H1 (cell line): ENCODE measurements around the gene NDUFS8. TPM values are rescaled to one million over a fixed set of nuclear protein-coding genes. Genes with fewer than 3 reads are reported as not detected.

ENCODE experiments used
- CTCF ChIA-PET: fragments of 300-600 bp; sonication (Branson Sonifier 250); formaldehyde crosslinking; loops from one replicate; lab custom pipeline; 2021; ENCODE audit not compliant: partially characterized antibody; lab: Charles Lee
- POLR2A ChIA-PET: fragments of 300-600 bp; sonication (Branson Sonifier 250); formaldehyde crosslinking; loops from one replicate; lab custom pipeline; 2021; ENCODE audit warnings: inconsistent platforms; ENCODE audit not compliant: partially characterized antibody; lab: Charles Lee
- DNase-seq, 2 experiments: peaks; one replicate each; pipeline versions ENCODE4 v3.0.0 to v3.0.0-alpha.2; 2010 to 2022; ENCODE audit warnings: low spot score in 2 of 2, low read depth in 1 of 2, mixed read lengths in 1 of 2
- FAIRE-seq: peaks from 2 replicates; lab custom pipeline; 2011; peaks lifted over from hg19 to GRCh38; lab: Jason Lieb, UNC
- H2AFZ ChIP-seq: 2 replicates; pipeline ENCODE4 v1.8.1; 2012; ENCODE audit warnings: low read length, inconsistent platforms
- H2AK5ac ChIP-seq: 2 replicates; pipeline ENCODE4 v1.6.1; 2013; ENCODE audit warnings: low read depth, low read length
- H2BK120ac ChIP-seq: replicated peaks from 2 replicates; pipeline ENCODE3; 2013; ENCODE audit warnings: low read depth, low read length, inconsistent platforms
- H2BK12ac ChIP-seq: 2 replicates; pipeline ENCODE4 v1.6.1; 2013; ENCODE audit warnings: low read depth, low read length
- H2BK15ac ChIP-seq: 2 replicates; pipeline ENCODE4 v1.6.1; 2013; ENCODE audit warnings: low read length
- H2BK20ac ChIP-seq: 2 replicates; pipeline ENCODE4 v1.6.1; 2013; ENCODE audit warnings: low read length
- H2BK5ac ChIP-seq: 2 replicates; pipeline ENCODE4 v1.6.1; 2013; ENCODE audit warnings: low read depth, low read length
- H3K14ac ChIP-seq: 2 replicates; pipeline ENCODE4 v1.6.1; 2013; ENCODE audit warnings: inconsistent platforms; ENCODE audit not compliant: insufficient read length
- H3K18ac ChIP-seq: 2 replicates; pipeline ENCODE4 v1.6.1; 2013; ENCODE audit warnings: low read length; ENCODE audit errors: extremely low read depth
- H3K23ac ChIP-seq: 2 replicates; pipeline ENCODE4 v1.6.1; 2013; ENCODE audit warnings: inconsistent platforms; ENCODE audit not compliant: insufficient read length
- H3K23me2 ChIP-seq: 2 replicates; pipeline ENCODE4 v1.6.1; 2013; ENCODE audit warnings: low read depth, low read length
- H3K27ac ChIP-seq: 2 replicates; pipeline ENCODE4 v1.6.1; 2011; ENCODE audit warnings: low read depth, low read length, inconsistent platforms
- H3K27me3 ChIP-seq, 4 experiments: replicated peaks in 1 of 4; 1 replicate in 1 of 4; 2 replicates in 3 of 4; pipeline versions ENCODE4 v1.6.1 to v1.8.1; 2011 to 2013; ENCODE audit warnings: low read length in 3 of 4, mild to moderate bottlenecking in 3 of 4, inconsistent platforms in 2 of 4, mixed read lengths in 2 of 4, moderate library complexity in 1 of 4; ENCODE audit not compliant: control insufficient read depth in 3 of 4, insufficient read depth in 3 of 4; ENCODE audit errors: extremely low read depth in 1 of 4
- H3K36me3 ChIP-seq, 4 experiments: 2 replicates each; pipeline versions ENCODE4 v1.6.1 to v1.8.1; 2011 to 2013; ENCODE audit warnings: mild to moderate bottlenecking in 4 of 4, low read length in 3 of 4, moderate library complexity in 2 of 4, control low read depth in 1 of 4, inconsistent platforms in 1 of 4; ENCODE audit not compliant: insufficient read depth in 4 of 4, control insufficient read depth in 2 of 4
- H3K4ac ChIP-seq: replicated peaks from 2 replicates; pipeline ENCODE3; 2013; ENCODE audit warnings: low read length, low read depth, mixed read lengths, inconsistent platforms; ENCODE audit not compliant: insufficient read length
- H3K4me1 ChIP-seq, 4 experiments: replicated peaks in 1 of 4; 1 replicate in 1 of 4; 2 replicates in 3 of 4; pipeline versions ENCODE4 v1.6.1 to v1.8.1; 2011 to 2013; ENCODE audit warnings: low read length in 3 of 4, inconsistent platforms in 2 of 4, mixed read lengths in 1 of 4; ENCODE audit not compliant: insufficient read depth in 4 of 4, control insufficient read depth in 3 of 4
- H3K4me2 ChIP-seq, 2 experiments: 2 replicates each; pipeline versions ENCODE4 v1.6.1 to v1.8.1; 2011 to 2013; ENCODE audit warnings: low read depth in 2 of 2, low read length in 2 of 2, control low read depth in 1 of 2, inconsistent platforms in 1 of 2, mild to moderate bottlenecking in 1 of 2; ENCODE audit not compliant: insufficient read depth in 1 of 2
- H3K4me3 ChIP-seq, 4 experiments: fragments of 200-600, 300-600 bp in 1 of 4; sonication (generic), shearing (Covaris generic), sonication (Bioruptor Twin) in 1 of 4; 2 replicates each; pipeline versions ENCODE4 v1.5.1 to v1.8.1; 2011 to 2016; ENCODE audit warnings: low read length in 4 of 4, low read depth in 3 of 4, control low read depth in 2 of 4, inconsistent platforms in 2 of 4, mild to moderate bottlenecking in 2 of 4, mixed read lengths in 1 of 4, moderate library complexity in 1 of 4; ENCODE audit not compliant: insufficient read depth in 2 of 4; ENCODE audit errors: extremely low read depth in 1 of 4
- H3K56ac ChIP-seq: replicated peaks from 2 replicates; pipeline ENCODE3; 2013; ENCODE audit warnings: low read depth, mild to moderate bottlenecking, mixed read lengths, low read length, inconsistent platforms; ENCODE audit not compliant: insufficient read length
- H3K79me1 ChIP-seq: 2 replicates; pipeline ENCODE4 v1.6.1; 2013; ENCODE audit warnings: low read depth, low read length, control low read depth
- H3K79me2 ChIP-seq, 2 experiments: 2 replicates each; pipeline versions ENCODE4 v1.6.1 to v1.8.1; 2012 to 2013; ENCODE audit warnings: low read length in 2 of 2, mild to moderate bottlenecking in 2 of 2, inconsistent platforms in 1 of 2; ENCODE audit not compliant: insufficient read depth in 2 of 2, control insufficient read depth in 1 of 2
- H3K9ac ChIP-seq, 4 experiments: replicated peaks in 1 of 4; 1 replicate in 1 of 4; 2 replicates in 3 of 4; pipeline versions ENCODE4 v1.6.1 to v1.8.1; 2011 to 2013; ENCODE audit warnings: low read depth in 3 of 4, low read length in 3 of 4, control low read depth in 2 of 4, mild to moderate bottlenecking in 2 of 4, moderate library complexity in 2 of 4, inconsistent platforms in 1 of 4; ENCODE audit errors: extremely low read depth in 1 of 4
- H3K9me3 ChIP-seq, 2 experiments: 2 replicates each; pipeline versions ENCODE4 v1.6.1 to v1.8.1; 2012 to 2013; ENCODE audit warnings: mild to moderate bottlenecking in 2 of 2, moderate library complexity in 2 of 2, control low read depth in 1 of 2, inconsistent platforms in 1 of 2, low read depth in 1 of 2, low read length in 1 of 2, mixed read lengths in 1 of 2; ENCODE audit not compliant: insufficient read depth in 2 of 2
- H4K20me1 ChIP-seq, 2 experiments: replicated peaks in 1 of 2; 2 replicates each; pipeline versions ENCODE3 to v1.8.1; 2011 to 2013; ENCODE audit warnings: inconsistent platforms in 2 of 2, low read length in 2 of 2, mild to moderate bottlenecking in 1 of 2; ENCODE audit not compliant: insufficient read depth in 2 of 2, control insufficient read depth in 1 of 2
- H4K5ac ChIP-seq: 2 replicates; pipeline ENCODE4 v1.6.1; 2013; ENCODE audit warnings: low read length, low read depth, mixed read lengths, inconsistent platforms; ENCODE audit not compliant: insufficient read length
- H4K8ac ChIP-seq: 2 replicates; pipeline ENCODE4 v1.8.0; 2013; ENCODE audit warnings: mild to moderate bottlenecking, moderate library complexity, low read length, inconsistent platforms; ENCODE audit not compliant: insufficient read depth; ENCODE audit errors: extremely low read depth
- H4K91ac ChIP-seq: replicated peaks from 2 replicates; pipeline ENCODE3; 2013; ENCODE audit warnings: low read length, mixed read lengths, inconsistent platforms; ENCODE audit not compliant: insufficient read length
- PHF8 ChIP-seq: fragments of 200-600 bp; sonication (generic); conservative IDR thresholded peaks from 2 replicates; pipeline ENCODE4 v1.7.1; 2012; ENCODE audit warnings: low read depth, mild to moderate bottlenecking, inconsistent platforms, low read length, moderate library complexity
- SP2 ChIP-seq: IDR thresholded peaks from 2 replicates; pipeline ENCODE4 v1.6.1; 2012; ENCODE audit warnings: mild to moderate bottlenecking, low read length, inconsistent platforms
- WGBS, 2 experiments: shearing (Covaris generic) in 1 of 2; methylation state at CpG; one replicate each; pipeline versions ENCODE4 v1.1.6 to v1.1.7; 2013 to 2015; ENCODE audit warnings: low lambda C conversion rate in 2 of 2, mixed read lengths in 2 of 2, inconsistent platforms in 1 of 2, low coverage in 1 of 2, missing lambda C conversion rate in 1 of 2; ENCODE audit not compliant: insufficient replicate concordance in 2 of 2, insufficient coverage in 1 of 2, insufficient read length in 1 of 2; ENCODE audit errors: extremely low coverage in 1 of 2, missing lambda C conversion rate in 1 of 2; 5-methylcytosine and 5-hydroxymethylcytosine counted together
- polyA plus RNA-seq, 7 experiments: library from polyadenylated mRNA; depleted of rRNA in 3 of 7; stranded (reverse) in 5 of 7; unstranded in 2 of 7; fragments of >200 nt in 5 of 7; fragments of 200-250 nt in 2 of 7; gene quantifications; 1 replicate in 5 of 7; 2 replicates in 1 of 7; 4 replicates in 1 of 7; pipeline versions ENCODE4 v1.2.1 to v1.2.3, GENCODE V29; 2011 to 2013; ENCODE audit warnings: missing spikeins in 2 of 7, mixed read lengths in 2 of 7
- total RNA-seq: library from RNA; stranded (reverse); fragmentation: NEBNext Ultra II Directional; extraction: Animal tissue kit (Norgen Biotek cat#: 25700); gene quantifications from 2 replicates; pipeline ENCODE4 v1.2.1, GENCODE V29; 2021

Gene NDUFS8
- total and polyA plus RNA-seq, 2 of the 8 experiments (the other 6 are each of a cell fraction or from before 2014, with no cell fraction given) = 182 to 291 TPM

- no peak for FAIRE-seq
- Histone ChIP-seq H4K91ac (peak within 1 kb of the TSS; percentile 99), H3K4me1 (peaks cover 0 to 12% (median 4%) of the 10 kb centered on the region in 4 experiments; a peak in 5 of 7 replicates), H3K27me3 (peaks cover 0 to 5% (median under 1%) of the 10 kb centered on the region in 4 experiments; a peak in 2 of 7 replicates), H3K23ac (no peak within 1 kb of the TSS), H3K56ac (no peak within 1 kb of the TSS), H3K4ac (peak within 1 kb of the TSS; percentile 83), H3K36me3 (no peaks in the 10 kb centered on the region), H2BK20ac (0 out of 2 replicates have a peak within 1 kb of the TSS, but pooled peaks have one; percentile 1), H3K9me3 (no peaks in the 10 kb centered on the region), H2BK15ac (peak within 1 kb of the TSS; percentile 12; the same call in 1 of the 2 replicates), H3K14ac (no peak within 1 kb of the TSS), H2AK5ac (peak within 1 kb of the TSS; percentile 65; the same call in 1 of the 2 replicates), H3K79me2 (no peaks in the 10 kb centered on the region), H2AFZ (peak within 1 kb of the TSS; percentile 61; the same call in 1 of the 2 replicates), H3K79me1 (no peaks in the 10 kb centered on the region), H2BK5ac (no peak within 1 kb of the TSS), H3K9ac (peak within 1 kb of the TSS in 2 of 4 experiments; percentile 31 to 55; a peak in 3 of 7 replicates), H2BK120ac (peak within 1 kb of the TSS; percentile 24), H4K8ac (peak within 1 kb of the TSS; percentile 66), H3K4me3 (peak within 1 kb of the TSS; percentile 39 to 76 (median 44)), H4K20me1 (peaks cover 0 to 2% of the 10 kb centered on the region in 2 experiments), H3K27ac (no peak within 1 kb of the TSS), H2BK12ac (peak within 1 kb of the TSS; percentile 45; the same call in 1 of the 2 replicates), H3K4me2 (peak within 1 kb of the TSS; percentile 39 to 78), H3K23me2 (peaks cover 12% of the 10 kb centered on the region), H3K18ac (peak within 1 kb of the TSS; percentile 71), H4K5ac (no peak within 1 kb of the TSS)
- ChIA-PET POLR2A (interaction anchor here (1.0 kb wide), 1 partner anchor 47 kb away, joined by 3 read pairs; no protein-coding TSS in a partner anchor), CTCF (interaction anchor here (0.9 to 3.4 kb wide), 3 partner anchors 10 to 17 kb away, joined by 3 to 19 read pairs (median 4); no protein-coding TSS in a partner anchor)
- 17% methylated on average over 23 of the region's 64 CpGs; no CpG with 5 or more reads in 1 of the 2 experiments for WGBS, 2 experiments
- peak in 1 of 2 experiments; percentile 84 for DNase-seq
- 0 out of 2 replicates have a peak, but pooled peaks have one; percentile 26 for TF ChIP-seq PHF8
- TF ChIP-seq SP2 = no peak
Observed at GRCh38 chr11:68003846-68004550, 26.5 kb upstream of the NDUFS8 start, which contains the start of gene UNC93B1. Gene UNC93B1 (minus strand): TSS chr11:68004097. CDS start chr11:68004043, 54 bp downstream.
